Measurements from ENCODE around the gene DHX36. TPM values are rescaled to one million over a fixed set of nuclear protein-coding genes. Genes with fewer than 3 reads are reported as not detected.

Gene DHX36
- total RNA-seq (2014; rRNA removed; shearing (Covaris generic); ENCODE audit: low replicate concordance) = 13.9 and 54.0 TPM in 2 replicates

- in situ Hi-C loops (cut with HindIII; ENCODE audit: low pct_unique_long_range_greater_than_20kb, low sequenced_read_pairs) = no loop called here
- DNase-seq (ENCODE audit: low read depth) = peak; percentile 84
These were observed at the start of gene DHX36 for GRCh38 chr3:154323891-154324738. DHX36 (minus strand) TSS chr3:154324487; CDS start chr3:154324416, 71 bp downstream.

DNA sequence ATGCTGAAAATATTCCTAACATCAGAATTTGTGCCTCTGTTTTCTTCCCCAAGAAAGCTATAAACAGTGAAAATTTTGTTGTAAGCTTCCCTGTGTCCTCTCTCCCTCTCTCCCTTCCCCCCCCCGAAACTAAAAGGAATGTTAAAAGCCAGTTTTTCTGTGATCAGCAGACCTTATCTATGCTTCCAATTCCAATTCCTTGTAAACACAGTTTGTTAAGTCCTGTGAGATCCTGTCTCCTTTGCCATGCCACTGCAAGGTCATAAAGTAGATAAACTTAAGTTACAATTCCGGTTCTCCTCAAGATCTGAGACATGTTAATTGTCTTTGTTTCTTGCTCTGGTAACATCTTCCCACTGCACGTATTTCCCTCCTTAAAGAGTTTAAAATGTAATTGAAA is 42.9 kb upstream of the DHX36 start:
- DNase-seq (ENCODE audit: low read depth) = no peak
- in situ Hi-C loops (cut with HindIII; ENCODE audit: low pct_unique_long_range_greater_than_20kb, low sequenced_read_pairs) = no loop called here

GRCh38 chr3:154364849-154365248 is 40.6 kb upstream of the DHX36 start:
- DNase-seq (ENCODE audit: low read depth) = no peak
- in situ Hi-C loops (cut with HindIII; ENCODE audit: low pct_unique_long_range_greater_than_20kb, low sequenced_read_pairs) = no loop called here

DNA sequence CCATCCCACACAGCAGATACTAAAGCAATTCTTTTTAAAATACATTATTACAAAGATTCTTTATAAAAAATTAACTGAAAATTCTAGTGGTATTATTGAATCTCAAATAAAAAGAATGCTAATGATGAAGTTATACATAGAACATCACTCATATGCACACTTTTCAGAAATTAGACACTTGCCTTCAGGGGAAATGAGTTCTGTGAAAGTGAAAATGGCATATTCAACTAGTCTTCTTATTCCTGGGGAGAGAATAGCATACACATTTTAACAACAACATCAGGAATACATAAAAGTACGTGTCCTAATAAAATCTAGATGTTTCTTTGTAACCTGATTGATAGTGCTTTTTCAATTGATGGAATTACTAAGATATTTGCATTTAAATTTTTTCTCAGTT is 36.8 kb upstream of the DHX36 start:
- no peak for DNase-seq (ENCODE audit: low read depth)
- in situ Hi-C loops (cut with HindIII; ENCODE audit: low pct_unique_long_range_greater_than_20kb, low sequenced_read_pairs) = no loop called here

DNA sequence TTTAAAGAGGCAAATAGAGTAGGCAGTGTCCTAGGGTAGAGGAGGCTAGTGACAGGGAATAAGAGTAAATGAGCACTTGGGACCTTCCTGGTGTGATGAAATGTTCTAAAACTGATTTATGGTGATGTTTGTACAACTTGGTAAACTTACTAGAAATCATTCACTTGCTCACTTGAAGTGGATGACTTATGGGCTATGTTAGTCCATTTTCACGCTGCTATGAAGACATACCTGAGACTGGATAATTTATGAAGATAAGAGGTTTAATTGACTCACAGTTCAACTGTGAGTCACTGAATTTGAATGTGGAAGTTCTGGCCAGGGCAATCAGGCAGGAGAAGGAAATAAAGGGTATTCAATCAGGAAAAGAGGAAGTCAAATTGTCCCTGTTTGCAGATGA is 31.7 kb upstream of the DHX36 start:
- in situ Hi-C loops (cut with HindIII; ENCODE audit: low pct_unique_long_range_greater_than_20kb, low sequenced_read_pairs) = no loop called here
- DNase-seq (ENCODE audit: low read depth) = peak; percentile 26

GRCh38 chr3:154349223-154349622 is 24.9 kb upstream of the DHX36 start:
- DNase-seq (ENCODE audit: low read depth) = no peak
- in situ Hi-C loops (cut with HindIII; ENCODE audit: low pct_unique_long_range_greater_than_20kb, low sequenced_read_pairs) = no loop called here

DNA sequence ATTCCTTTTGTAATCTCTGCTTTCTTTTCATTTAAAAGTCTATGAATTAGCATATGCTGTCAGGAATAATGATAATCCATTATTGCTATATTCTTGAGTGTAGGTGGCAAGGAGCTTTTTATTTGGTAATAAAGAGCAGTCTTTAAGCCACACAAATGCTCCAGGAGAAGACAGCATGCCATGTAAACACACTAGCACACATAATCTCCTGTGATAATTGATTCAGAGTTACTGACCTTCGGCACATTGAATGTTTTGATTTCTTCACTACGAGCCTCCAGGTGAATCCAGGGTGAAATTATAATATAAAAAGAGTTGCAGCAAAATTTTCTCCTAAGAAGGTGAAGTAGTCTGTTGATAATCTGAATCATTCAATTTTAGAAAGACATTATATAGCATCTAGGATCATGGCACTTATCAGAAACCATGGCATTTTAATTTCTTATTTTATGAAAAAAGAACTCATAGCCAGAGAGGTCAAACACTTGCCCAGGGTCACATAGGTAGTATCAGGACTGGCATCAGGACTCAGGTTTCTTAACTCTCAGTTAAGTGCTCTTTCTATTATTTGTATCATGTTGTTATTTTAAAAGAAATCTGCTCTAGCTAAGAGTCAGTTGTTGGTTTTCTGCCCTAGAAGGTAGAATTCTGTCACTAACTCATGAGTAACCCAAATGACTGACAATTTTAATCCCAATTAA is 21.3 kb upstream of the DHX36 start:
- no peak for DNase-seq (ENCODE audit: low read depth)
- in situ Hi-C loops (cut with HindIII; ENCODE audit: low pct_unique_long_range_greater_than_20kb, low sequenced_read_pairs) = no loop called here

DNA sequence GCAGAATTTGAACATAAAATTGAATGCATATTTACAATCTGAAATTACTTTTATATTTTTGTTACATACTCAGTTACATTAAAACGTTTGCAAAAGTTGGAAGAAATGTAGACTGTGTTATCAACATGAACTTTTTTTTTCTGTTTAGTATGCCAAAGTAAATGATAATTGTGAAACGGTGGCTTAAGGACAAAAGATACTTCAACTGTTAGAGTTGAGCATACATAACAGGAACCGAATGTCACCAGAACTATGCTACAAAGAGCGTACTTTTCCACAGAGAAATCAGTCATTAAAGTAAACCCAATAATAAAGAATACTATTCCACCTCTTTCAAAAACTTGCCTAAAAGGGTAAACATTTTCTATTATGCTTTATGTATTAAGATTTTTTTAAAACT is 14.3 kb upstream of the DHX36 start:
- in situ Hi-C loops (cut with HindIII; ENCODE audit: low pct_unique_long_range_greater_than_20kb, low sequenced_read_pairs) = no loop called here
- DNase-seq (ENCODE audit: low read depth) = no peak

GRCh38 chr3:154338008-154338407 is 13.7 kb upstream of the DHX36 start:
- in situ Hi-C loops (cut with HindIII; ENCODE audit: low pct_unique_long_range_greater_than_20kb, low sequenced_read_pairs) = no loop called here
- DNase-seq (ENCODE audit: low read depth) = no peak

DNA sequence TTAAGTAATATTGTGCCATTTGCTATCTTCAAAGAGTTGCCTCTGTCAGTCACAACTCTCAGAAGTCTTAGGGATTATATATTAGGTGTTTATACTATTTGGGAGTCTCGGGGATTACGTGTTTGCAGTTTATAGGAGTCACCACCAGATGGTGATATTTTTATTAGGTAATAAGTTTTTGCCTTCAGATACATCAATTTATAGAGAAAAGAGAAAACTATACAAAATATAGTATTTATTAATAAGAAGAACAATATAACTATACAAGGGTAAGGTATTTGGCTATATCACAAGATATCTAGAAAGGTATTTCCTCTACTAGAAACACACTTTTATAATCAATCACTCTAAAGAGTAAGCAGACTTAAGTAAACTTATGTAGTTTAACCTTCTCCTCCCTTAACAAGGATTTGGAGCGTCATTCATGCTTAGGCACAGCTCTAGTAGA is 10.7 kb upstream of the DHX36 start:
- peak; percentile 23 for DNase-seq (ENCODE audit: low read depth)
- in situ Hi-C loops (cut with HindIII; ENCODE audit: low pct_unique_long_range_greater_than_20kb, low sequenced_read_pairs) = no loop called here

DNA sequence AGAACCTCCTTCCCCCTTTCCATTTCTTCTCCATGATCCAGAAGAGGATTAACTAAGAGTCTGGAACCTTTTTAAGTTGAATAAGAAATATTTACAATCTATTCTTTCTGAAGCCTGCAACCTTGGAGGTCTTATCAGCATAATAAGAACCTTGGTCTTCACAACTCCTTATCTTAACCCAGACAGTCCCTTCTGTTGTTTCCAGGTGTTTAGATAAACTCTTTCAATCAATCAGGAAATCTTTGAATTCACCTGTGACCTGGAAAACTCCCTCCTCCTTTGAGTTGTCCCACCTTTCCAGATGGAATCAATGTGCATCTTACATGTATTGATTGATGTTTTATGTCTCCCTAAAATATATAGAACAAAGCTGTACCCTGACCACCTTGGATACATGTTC is 3.6 kb upstream of the DHX36 start:
- in situ Hi-C loops (cut with HindIII; ENCODE audit: low pct_unique_long_range_greater_than_20kb, low sequenced_read_pairs) = no loop called here
- no peak for DNase-seq (ENCODE audit: low read depth)

- in situ Hi-C loops (cut with HindIII; ENCODE audit: low pct_unique_long_range_greater_than_20kb, low sequenced_read_pairs) = no loop called here
- DNase-seq (ENCODE audit: low read depth) = no peak
These were observed 632 bp upstream of the DHX36 start for GRCh38 chr3:154324919-154325318.

- in situ Hi-C loops (cut with HindIII; ENCODE audit: low pct_unique_long_range_greater_than_20kb, low sequenced_read_pairs) = no loop called here
- DNase-seq (ENCODE audit: low read depth) = no peak
These were observed 7.1 kb downstream of the DHX36 start for GRCh38 chr3:154316974-154317767.

GRCh38 chr3:154314152-154314551 is 10.1 kb downstream of the DHX36 start:
- in situ Hi-C loops (cut with HindIII; ENCODE audit: low pct_unique_long_range_greater_than_20kb, low sequenced_read_pairs) = no loop called here
- no peak for DNase-seq (ENCODE audit: low read depth)

DNA sequence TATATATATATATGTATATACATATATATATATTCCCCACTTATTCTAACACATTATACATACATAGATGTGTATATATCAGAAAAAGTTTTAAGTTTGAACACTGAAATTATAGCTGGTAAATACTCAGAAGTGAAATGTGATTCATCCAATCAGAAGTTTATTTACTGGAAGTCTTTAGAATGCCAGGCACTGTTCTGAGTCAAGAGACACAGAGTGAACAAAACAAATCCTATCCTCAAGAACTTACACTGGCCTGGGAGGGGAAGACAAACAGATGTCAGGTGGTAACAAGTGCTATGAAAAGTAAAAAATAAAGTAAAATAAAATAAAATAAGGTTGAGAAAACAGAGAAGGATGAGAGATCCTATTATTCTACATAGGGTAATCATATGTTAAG is 13.4 kb downstream of the DHX36 start:
- DNase-seq (ENCODE audit: low read depth) = no peak
- in situ Hi-C loops (cut with HindIII; ENCODE audit: low pct_unique_long_range_greater_than_20kb, low sequenced_read_pairs) = no loop called here

GRCh38 chr3:154307363-154307762 is 16.9 kb downstream of the DHX36 start:
- in situ Hi-C loops (cut with HindIII; ENCODE audit: low pct_unique_long_range_greater_than_20kb, low sequenced_read_pairs) = no loop called here
- no peak for DNase-seq (ENCODE audit: low read depth)

DNA sequence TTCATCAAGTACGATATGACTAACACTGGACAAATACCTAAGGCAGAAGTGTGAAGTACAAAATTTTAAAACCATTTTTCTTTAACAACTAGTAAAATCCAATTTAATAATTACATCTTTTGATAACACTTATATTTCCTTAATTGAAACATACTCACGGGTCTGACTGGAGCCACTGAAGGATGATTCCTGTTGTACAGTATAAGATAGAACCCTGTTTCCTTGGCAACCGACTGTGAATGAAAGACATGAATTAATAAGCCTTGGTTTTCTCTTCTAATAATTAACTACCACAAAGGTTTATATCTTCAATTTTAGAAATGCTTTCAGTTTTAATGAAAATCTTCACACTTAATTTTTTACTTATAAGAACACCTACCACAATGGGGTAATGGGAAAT is 19.4 kb downstream of the DHX36 start:
- in situ Hi-C loops (cut with HindIII; ENCODE audit: low pct_unique_long_range_greater_than_20kb, low sequenced_read_pairs) = no loop called here
- no peak for DNase-seq (ENCODE audit: low read depth)

DNA sequence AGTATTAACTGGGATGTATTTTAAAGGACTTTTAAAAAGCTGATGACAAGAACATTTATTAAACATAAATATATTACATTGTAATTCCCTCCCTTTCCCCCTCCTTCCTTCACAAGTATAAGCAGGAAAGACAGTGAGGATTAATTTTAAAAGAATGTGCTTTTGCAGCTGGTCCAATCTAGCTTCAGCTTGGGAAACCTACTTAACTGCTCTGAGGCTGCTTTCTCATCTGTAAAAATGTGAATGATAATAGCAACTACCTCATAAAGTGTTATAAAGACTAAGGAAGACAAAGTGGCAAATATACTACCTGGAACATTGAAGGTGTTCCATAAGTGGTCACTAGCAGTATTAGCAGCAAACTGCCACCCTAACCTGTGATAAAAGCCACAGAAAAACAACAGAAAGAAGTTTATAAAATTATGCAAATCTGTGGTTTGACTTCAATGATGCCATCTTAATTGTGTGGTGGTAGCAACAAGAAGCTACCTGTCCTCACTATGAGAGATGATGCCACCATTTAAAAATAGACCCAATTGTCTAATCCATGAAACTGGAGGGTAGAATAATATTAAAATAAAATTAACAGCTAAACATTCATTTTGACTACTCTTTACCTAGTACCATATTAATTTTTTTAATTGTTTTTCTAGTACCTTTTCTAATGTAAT is 20.0 kb downstream of the DHX36 start:
- DNase-seq (ENCODE audit: low read depth) = no peak
- in situ Hi-C loops (cut with HindIII; ENCODE audit: low pct_unique_long_range_greater_than_20kb, low sequenced_read_pairs) = no loop called here
